Stimulated activated CD4-positive, alpha-beta T cell treated with anti-CD3 and anti-CD28 coated beads, Interleukin-15, amount 100 ng/mL, for 1 hour (primary cell): ENCODE data around the gene CFAP61.
"Not testable (repeated sequence)": the region's sequence is repeated elsewhere in the genome, so short reads cannot be mapped to it uniquely, and the experiment has no call there.

ENCODE experiments used
- DNase-seq, 2 donors: peaks; one replicate each; pipeline ENCODE4 v3.0.0-alpha.2; 2020; ENCODE audit warnings: low read depth in 1 of 2, low spot score in 1 of 2

The CFAP61 gene

DNA sequence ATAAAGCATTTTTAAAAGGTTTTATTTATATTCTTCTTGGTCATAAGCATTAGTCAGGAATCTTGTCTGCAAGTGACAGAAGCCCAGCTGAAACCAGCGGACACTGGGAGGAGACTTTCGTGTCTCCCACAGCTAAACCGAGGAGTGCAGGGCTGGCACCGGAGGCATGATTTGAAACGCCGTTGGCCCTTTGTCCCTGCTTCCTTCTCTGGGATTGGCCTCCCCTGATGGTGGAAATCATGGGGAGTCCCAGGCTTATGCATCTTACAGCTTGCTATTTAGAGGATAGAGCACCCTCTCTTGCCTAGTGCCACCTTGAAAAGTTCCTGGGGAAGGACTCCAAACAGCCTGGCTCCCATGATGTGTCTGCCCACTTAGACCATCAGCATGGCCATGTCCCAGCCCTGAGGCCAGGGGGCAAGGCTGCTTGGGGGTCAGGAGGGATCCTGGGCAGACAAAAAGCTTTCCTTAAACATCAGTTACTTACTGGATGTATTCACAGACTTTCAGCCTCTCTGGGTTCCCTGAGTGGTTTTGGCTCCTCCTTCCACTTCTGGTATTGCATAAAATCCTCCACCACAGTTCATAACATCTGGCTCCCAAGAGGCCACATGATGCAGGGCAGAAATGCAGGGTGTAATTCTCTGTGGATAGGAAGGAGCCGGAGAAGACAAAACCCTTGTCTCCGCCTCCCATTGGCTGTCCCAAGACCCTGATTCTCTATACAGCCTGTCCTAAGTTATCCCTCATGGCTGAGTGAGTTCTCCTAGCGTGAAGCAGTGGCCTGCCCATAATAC, 266.2 kb downstream of the CFAP61 start:
- no peak for DNase-seq

DNA sequence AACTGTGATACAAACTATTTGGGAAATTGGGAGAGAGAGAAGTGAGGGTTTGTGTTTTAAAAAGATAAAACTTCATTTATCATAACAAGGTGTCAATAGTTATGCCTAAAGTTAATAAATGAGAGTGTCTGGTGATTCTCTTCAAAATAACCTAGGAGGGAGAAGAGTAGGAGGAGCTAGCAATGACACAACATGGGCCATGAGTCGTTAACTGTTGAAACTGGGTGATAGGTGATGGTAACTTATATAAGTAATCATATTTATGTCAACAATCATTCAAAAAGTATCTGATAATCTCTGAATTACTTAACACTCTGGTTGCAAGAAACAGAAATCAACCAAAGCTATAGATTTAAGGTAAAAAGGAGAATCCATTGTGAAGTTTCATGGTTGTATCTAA, 268.8 kb downstream of the CFAP61 start:
- DNase-seq = no peak

DNA sequence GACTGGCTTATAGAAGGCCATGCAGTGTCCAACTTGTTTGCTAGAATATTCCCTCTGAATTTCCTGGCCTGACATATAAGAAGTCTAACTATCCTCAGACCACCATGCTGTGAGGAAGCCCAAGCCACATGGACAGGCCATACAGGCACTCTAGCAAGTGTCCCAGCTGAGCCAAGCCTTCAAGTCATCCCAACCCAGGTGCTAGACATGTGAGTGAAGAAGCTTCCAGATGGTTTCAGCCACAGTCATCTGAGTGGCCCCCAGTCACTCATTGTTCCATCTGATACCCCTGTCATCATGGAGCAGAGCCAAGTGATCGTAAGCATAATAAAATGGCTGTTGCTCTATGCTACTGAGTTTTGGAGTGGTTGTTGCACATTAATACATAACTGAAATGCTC, 269.6 kb downstream of the CFAP61 start:
- no peak for DNase-seq

DNA sequence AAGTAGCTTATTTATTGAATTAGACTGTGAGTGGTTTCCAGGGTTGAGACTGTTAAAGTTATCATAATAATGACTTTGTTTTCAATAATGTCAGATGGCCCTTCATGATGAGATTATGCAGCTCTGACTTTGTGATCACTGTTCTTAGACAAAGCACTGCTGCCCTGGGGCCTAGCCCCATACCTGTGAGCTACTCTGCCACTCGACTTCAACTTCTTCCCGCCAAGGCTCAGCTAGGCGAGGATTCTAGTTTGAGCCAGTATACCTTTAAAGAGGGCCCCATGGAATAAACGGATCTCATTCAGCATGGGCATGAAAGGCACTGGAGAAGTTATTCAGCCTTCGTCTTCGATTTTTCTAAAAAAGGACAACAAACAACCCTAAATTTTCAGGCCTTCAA, 270.6 kb downstream of the CFAP61 start:
- DNase-seq = no peak

DNA sequence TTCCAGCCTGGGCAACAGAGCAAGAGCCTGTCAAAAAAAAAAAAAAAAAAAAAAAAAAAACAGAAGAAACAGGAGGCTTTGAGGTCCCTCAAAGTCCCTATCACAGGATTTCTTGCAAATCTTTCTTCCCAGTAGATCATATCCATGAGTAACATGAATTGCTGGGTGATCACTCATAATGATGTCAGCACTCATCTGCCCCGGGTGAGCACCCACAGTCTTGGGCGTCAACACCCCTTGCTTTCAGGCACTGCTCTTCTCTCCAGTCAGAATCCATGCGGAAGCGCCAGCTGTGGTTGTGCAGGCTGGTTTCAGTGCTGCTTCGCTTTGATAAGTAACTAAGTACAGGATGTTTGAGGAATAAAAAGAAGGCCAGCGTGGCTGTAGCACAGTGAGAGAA, 275.4 kb downstream of the CFAP61 start:
- no peak for DNase-seq

DNA sequence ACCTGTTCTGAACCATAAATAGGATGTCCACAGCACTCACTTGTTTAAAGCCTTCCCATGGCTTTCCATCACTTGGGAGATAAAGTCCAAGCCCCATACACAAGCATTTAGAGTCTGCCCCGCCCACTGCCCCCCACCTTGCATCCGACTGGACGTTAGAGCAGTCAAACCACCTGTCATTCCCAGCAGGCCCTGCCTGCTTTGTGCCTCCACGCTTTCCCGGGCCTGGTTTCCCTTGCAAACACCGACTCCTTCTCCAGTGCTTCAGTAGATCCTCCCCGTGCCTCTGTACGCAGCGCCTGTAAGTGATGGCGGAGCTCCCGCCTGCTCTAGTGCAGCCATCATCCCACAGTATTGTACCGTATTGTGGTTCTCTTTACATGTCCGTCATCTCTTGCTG, 277.2 kb downstream of the CFAP61 start:
- DNase-seq = no peak

DNA sequence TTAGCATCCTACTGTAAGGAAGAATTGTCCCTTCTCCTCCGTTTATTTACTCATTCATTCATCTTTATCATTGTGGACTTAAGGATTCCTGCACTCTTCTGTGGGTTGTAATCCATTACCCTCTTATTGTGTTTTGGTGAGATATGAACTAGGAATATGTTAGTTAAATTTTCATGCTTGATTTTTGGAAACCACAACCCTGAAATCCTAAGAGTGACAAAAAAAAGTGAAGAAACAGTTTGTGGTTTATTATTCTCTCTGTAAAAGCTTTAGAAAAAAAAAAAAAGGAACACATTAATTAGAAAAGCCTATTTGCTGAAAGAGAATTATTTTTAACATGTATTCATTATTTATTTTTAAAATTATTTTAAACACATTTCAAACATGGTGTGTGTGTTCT, 278.8 kb downstream of the CFAP61 start:
- DNase-seq = no peak

DNA sequence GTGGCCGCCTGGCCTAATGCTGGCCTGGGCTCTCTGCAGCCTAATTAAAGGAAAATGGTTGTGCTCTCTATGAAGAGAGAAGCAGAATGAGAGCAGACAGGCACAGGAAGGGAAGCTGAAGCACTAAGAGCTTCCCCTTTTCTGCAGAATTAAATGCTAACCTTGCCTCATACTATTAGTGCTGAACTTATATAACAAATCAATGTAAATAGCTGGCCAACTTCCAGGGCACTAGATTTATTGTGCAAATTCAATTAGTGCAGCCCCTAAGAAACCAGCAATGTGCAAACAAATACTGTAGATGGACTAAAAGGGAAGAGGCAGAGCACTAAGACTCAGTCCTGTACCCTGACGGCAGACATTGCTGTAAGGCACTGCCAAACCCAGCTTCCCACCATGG, 279.5 kb downstream of the CFAP61 start:
- no peak for DNase-seq

DNA sequence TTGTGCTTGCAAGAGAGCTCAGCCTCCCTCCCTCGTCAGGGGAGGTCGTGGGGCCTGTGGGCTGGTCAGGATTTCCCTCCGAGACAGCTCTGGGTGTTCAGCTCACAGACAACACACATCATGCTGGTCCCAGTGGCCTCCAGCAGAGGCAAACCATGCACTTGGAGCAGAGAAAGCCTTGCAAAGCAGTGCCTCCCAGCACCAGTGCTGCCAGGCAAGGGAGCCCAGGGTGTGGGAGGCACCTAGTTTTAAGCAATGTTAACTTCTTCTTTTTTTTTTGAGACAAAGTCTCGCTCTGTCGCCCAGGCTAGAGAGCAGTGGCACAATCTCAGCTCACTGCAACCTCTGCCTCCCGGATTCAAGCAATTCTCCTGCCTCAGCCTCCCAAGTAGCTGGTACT, 281.5 kb downstream of the CFAP61 start:
- DNase-seq = no peak

DNA sequence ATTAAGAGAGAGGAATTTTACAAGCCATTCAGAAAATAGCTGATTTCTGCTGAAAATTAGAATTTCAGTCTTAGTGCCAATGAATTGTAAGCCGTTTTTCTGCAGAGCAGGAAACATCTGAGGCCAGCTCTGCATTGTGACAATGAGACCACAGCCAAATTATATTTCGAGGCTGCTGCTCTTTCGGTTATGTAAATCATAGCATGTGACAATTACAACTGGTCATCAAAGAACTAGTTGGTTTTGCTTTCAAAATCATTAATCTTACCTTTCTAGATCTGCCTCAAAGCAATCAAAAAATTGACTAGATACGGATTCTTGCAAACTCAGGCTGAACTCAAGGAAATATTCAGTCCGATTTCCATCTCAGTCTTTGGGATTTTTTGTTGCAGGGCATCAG, 282.2 kb downstream of the CFAP61 start:
- DNase-seq = no peak

DNA sequence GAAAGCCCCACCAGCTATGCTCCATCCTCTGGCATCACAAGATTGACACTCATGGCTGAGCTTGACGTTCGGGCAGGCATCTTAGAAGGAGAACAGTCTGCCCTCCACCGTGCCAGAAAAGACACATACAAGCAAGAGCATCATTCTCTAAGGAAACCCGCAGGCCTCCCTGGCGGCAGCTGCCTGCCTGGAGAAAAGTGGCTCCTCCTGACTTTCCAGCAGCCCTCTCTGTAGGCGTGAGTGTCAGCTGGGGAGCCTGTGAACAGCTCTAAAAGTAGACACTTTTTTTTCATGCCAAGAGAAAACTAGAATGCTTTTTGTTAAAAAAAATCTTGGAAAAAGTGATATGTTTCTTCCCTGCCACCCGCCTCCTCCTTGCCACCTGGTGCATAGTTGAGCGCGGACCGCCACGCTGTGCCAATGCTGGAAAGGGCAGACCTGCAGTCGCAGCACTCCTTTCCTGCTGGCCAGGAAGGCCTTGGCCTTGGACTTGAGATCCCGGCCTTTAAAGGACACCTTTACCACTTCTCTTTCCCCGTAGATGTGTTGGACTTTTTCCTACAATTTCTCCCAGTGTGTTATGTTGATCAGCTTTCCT, 285.9 kb downstream of the CFAP61 start:
- DNase-seq = no peak

DNA sequence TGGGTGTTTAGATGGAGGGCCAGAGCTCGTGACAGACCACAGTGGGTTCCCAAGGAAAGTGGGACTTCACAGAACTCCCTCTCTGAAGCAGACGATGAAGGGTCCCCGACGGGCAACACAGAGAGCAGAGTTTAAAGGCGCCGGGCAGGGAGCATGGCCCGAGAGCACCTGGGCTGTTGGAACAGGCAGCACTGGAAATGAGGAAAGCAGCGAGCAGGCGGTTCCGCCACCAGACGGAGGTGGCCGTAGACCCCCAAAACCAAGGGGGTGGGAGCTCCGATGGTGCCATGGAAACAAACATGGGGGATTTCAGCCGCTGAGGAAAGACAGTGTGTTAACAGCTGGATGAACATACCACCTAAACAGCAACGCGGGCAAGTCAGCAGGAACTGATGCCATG, 288.1 kb downstream of the CFAP61 start:
- no peak for DNase-seq

DNA sequence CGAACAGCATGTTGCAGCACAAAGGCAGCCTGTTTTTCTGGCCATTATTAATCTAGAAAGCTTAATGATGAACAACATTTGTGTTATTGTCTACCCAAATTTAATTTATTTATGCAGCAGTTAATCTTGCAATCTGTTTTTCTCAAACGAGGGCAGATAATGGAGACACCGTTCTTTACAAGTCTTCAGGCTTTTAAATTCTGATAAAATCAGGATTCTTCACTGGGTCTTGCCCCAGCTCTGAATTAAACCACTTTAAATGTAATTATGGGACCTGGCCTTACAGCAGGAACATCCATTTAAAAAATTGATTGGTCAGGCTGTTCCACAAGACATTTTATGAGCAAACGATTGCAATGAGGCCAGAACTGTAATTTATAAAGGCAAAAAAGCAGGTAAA, 289.0 kb downstream of the CFAP61 start:
- DNase-seq = no peak

DNA sequence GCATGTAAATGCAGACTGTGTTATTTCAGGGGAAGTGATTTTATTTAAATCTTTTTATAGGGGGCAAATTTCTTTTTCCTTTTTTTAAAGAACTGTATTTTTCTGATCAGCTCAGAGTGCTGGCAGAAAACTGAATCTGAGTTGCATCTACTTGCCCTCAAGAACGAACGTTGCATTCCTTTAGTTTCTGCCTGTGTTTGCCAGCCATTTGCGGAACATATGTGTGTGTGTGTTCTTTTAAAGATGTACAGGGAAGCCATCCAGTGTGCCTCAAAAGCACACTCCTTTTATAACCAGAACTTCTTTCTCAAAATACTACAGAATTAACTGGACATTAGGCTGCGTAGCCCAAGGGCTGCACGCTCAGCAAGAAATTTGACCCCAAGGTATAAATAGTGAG, 289.7 kb downstream of the CFAP61 start:
- DNase-seq = no peak

DNA sequence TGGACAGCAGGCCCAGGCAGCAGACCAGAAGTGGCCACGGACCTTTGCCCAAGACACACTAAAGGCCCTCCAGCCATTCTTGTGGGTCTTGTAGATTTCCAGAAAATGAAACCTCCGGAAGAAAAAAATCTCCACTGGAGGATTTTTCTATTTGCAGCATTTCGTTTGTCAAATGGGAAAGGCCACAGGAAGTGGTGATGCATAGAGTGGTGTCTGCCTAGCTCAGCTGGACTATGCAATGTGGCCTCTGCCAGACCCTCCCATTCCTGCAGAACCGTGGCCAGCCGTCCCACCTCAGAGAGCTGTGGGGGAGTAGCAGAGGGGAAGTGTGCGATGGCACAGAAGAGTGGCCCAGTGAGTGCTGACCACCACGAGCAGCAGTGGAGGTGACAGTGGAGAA, 291.6 kb downstream of the CFAP61 start:
- no peak for DNase-seq

DNA sequence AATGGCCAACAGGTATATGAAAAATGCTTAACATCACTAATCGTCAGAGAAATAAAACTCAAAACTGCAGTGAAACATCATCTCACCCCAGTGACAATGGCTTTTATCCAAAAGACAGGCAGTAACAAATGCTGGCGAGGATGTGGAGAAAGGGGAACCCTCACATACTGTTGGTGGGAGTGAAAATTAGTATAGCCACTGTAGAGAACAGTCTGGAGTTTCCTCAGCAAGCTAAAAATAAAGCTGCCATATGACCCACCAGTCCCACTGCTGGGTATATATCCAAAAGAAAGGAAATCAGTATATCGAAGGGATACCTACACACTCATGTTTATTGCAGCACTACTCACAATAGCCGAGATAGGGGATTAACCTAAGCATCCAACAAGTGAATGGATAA, 292.1 kb downstream of the CFAP61 start:
- no peak for DNase-seq

DNA sequence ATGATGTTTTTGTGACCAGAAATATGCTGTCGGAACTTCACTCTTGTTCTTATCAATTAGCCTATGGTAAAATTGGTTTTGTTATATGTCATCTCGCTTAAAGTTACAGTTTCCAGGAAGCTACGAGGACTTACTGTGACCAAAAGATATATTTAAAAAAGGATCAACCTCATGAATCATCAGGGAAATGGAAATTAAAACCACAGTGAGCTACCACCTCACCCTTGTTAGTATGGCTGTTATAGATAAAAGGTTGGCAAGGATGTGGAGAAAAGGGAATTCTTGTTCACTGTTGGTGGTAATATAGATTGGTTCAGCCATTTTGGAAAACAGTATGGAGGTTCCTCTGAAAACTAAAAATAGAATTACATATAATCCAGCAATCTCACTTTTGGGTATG, 301.2 kb downstream of the CFAP61 start:
- DNase-seq = no peak

DNA sequence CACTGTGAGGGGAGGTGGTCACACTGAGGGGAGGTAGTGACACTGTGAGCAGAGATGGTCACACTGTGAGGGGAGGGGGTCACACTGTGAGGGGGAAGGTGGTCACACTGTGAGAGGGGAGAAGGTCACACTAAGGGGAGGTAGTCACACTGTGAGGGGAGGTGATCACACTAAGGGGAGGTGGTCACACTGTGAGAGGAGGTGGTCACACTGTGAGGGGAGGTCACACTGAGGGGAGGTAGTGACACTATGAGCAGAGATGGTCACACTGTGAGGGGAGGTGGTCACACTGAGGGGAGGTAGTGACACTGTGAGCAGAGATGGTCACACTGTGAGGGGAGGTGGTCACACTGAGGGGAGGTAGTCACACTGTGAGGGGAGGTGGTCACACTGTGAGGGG, 303.2 kb downstream of the CFAP61 start:
- DNase-seq = not testable (repeated sequence)

DNA sequence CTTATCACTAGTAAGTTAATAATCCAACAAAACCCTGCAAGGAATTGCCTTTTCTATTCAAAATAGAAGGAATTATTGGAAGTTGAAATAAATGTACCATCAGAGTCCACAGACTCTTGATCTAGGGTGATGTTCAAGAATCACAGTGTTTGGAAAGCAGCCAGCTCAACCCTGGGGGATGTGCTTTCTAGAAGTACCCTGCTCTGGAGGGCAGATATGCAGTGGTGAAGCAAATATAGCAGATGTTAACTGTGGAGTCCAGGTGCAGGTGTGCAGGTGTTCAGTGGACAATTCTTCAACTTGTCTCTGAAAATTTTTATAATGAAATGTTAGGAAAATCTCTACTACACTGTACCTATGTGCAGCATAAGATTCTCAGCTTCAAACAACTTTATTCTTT, 306.5 kb downstream of the CFAP61 start:
- DNase-seq = no peak

DNA sequence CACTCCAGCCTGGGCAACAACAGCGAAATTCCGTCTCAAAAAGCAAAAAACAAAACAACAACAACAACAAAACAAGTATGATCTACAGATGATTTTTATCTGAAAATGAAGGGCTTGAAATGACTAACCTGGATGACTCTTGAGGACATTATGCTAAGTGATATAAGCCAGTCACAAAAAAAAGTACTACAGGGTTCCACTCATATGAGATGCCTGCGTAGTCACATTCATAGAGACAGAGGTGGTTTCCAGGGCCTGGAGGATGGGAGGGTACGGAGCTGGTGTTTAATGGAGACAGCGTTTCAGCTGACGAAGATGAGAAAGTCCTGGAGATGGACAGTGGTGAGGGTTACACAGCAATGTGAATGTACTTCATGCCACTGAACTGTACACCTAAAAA, 307.3 kb downstream of the CFAP61 start:
- DNase-seq = no peak

DNA sequence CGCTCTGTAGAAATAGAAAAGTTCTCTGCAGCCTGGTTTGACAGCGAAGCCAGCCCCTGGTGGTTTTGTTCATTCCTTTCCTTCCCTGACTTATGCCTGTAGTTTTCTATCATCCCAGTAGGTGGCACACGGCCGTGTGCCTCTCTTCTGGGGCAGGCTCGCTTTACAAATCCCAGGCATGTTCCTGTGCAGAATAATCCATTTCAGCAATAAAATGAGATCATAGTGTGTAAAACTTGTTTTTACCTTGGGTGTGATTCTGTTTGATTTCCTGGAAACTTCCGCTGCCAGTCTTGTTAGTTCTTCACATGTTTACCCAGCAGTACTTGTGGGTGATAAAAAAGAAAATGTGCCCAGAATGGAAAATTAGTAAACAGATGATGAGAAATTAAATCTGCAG, 308.1 kb downstream of the CFAP61 start:
- no peak for DNase-seq

DNA sequence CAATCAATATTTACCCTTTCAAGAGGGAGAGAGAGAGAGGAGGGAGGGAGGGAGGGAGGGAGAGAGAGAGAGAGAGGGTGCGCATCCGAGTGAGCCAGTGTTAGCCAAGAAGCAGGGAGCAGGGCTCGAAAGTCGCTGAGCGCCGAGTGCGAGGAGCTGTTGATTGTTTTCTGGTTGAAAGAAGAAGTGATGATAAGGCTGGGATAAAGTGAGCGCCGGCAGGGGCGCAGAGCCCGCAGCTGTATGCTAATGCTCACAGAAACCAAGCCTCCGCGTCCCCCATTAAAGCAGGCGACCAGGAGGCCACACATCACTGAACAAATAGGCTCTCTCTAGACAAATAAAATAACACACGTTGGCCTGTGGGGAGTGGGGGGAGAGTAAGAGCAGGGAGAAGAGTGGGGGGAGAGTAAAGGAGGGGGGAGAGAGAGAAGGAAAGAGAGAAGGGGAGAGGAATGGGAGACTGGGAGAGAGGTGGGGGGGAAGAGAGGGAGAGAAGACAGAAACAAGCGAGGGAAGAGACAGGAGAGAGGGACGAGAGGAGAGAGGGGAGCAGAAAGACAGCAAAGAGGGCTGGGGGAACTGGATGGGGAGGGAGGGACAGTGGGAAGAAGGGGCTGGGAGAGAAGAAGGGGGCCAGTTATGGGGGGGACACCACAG, 310.6 kb downstream of the CFAP61 start:
- DNase-seq = no peak

DNA sequence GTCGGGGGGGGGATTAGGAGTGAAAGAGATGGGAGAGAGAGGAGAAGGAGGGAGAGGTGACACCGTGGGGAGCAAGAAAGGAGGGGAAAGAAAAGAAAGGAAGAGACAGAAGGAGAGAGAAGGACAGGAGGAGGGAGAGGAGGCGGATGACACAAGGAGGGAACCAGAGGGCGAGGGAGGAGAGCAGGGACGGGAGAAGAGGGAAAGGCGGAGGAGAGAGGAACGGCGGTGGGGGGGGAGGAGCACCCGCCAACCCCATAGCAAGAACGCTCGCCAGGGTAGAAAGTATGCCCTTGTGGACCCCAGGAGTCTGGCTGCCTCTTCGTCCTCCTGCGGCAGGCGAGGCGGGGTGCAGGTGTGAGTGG, 311.1 kb downstream of the CFAP61 start:
- no peak for DNase-seq
